Left ventricle myocardium inferior (tissue), 1 donor: ENCODE measurements around the gene TAC4. TPM values are rescaled to one million over a fixed set of nuclear protein-coding genes. Genes with fewer than 3 reads are reported as not detected.

Experiments used
- DNase-seq: peaks from one replicate; pipeline ENCODE4 v3.0.0-alpha.2; 2020
- H3K27ac ChIP-seq: fragments of 200-600 bp; replicated peaks from 2 replicates; pipeline ENCODE4 v1.8.0; 2021
- H3K27me3 ChIP-seq: fragments of 200-600 bp; 2 replicates; pipeline ENCODE4 v1.8.0; 2021; ENCODE audit warnings: low read depth
- H3K36me3 ChIP-seq: fragments of 200-600 bp; 2 replicates; pipeline ENCODE4 v1.8.0; 2021
- H3K4me1 ChIP-seq: fragments of 200-600 bp; 2 replicates; pipeline ENCODE4 v1.8.0; 2021
- H3K4me3 ChIP-seq: fragments of 200-600 bp; 2 replicates; pipeline ENCODE4 v1.8.0; 2021; ENCODE audit warnings: mild to moderate bottlenecking, moderate library complexity
- H3K9me3 ChIP-seq: fragments of 200-600 bp; replicated peaks from 2 replicates; pipeline ENCODE4 v1.8.0; 2021
- intact Hi-C: fragments of 100-400 bp; cut with micrococcal nuclease; formaldehyde crosslinking; loops from one replicate; pipeline ENCODE4 v1.11.0; 2022
- total RNA-seq: library from RNA; stranded (reverse); fragmentation: NEBNext Ultra II Directional; extraction: Animal tissue kit (Norgen Biotek cat#: 25700); gene quantifications from one replicate; pipeline ENCODE4 v1.2.1, GENCODE V29; 2021
- TF ChIP-seq, protein P1 (sequence below): fragments of 200-600 bp; IDR thresholded peaks from 2 replicates; pipeline ENCODE4 v1.8.0; 2021; ENCODE audit warnings: antibody characterized with exemption, mild to moderate bottlenecking, borderline replicate concordance
- donor health status: DM: no; HTN: yes; CAD: no; lungs with severe emphysema.

TAC4 gene
- total RNA-seq, 1 donor from 2014 or later, result 0.44 TPM

DNA sequence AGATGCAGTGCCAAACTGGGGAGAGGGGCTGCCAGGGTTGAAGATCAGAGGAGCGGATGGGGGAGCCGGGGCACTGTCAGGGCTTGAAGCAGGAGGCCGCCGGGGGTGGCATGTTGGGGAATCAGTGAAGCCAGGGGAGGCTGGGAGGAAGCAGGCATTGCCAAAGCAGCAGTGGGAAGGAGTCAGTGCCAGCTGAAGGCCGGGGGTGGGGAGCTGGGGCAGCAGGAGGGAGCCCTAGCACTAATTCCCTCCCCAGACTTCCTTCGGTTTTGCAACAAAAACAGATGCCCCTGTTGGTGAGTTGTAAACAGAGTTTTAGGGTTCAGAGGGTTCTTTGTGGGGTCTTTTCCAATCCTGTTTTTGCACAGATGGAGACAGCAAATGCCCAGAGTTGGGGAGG lies 10.9 kb upstream of the TAC4 start:
- H3K9me3 ChIP-seq, result no peaks in the 10 kb centered on the region
- DNase-seq, result no peak
- H3K4me3 ChIP-seq, result no peak overlapping the region
- TF ChIP-seq, protein P1, sequence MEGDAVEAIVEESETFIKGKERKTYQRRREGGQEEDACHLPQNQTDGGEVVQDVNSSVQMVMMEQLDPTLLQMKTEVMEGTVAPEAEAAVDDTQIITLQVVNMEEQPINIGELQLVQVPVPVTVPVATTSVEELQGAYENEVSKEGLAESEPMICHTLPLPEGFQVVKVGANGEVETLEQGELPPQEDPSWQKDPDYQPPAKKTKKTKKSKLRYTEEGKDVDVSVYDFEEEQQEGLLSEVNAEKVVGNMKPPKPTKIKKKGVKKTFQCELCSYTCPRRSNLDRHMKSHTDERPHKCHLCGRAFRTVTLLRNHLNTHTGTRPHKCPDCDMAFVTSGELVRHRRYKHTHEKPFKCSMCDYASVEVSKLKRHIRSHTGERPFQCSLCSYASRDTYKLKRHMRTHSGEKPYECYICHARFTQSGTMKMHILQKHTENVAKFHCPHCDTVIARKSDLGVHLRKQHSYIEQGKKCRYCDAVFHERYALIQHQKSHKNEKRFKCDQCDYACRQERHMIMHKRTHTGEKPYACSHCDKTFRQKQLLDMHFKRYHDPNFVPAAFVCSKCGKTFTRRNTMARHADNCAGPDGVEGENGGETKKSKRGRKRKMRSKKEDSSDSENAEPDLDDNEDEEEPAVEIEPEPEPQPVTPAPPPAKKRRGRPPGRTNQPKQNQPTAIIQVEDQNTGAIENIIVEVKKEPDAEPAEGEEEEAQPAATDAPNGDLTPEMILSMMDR, result no peak
- intact Hi-C loops, result loop anchor here (10.0 kb wide), 1 partner anchor 154 kb away; the partner anchor contains the start of gene SLC35B1
- no peaks in the 10 kb centered on the region for H3K36me3 ChIP-seq
- H3K4me1 ChIP-seq, result peaks cover 7% of the 10 kb centered on the region
- H3K27ac ChIP-seq, result no peak overlapping the region
- peaks cover 18% of the 10 kb centered on the region for H3K27me3 ChIP-seq

GRCh38 chr17:49854126-49854525 lies 6.3 kb upstream of the TAC4 start:
- TF ChIP-seq, protein P1, result no peak
- intact Hi-C loops, result loop anchor here (10.0 kb wide), 1 partner anchor 149 kb away; the partner anchor contains the start of gene SLC35B1
- DNase-seq, result no peak
- Histone ChIP-seq H3K9me3 (no peaks in the 10 kb centered on the region), H3K4me3 (no peak overlapping the region), H3K27me3 (peaks cover 3% of the 10 kb centered on the region), H3K36me3 (no peaks in the 10 kb centered on the region), H3K27ac (no peak overlapping the region), H3K4me1 (peaks cover 22% of the 10 kb centered on the region)

- Histone ChIP-seq H3K9me3 (no peaks in the 10 kb centered on the region), H3K27ac (no peak overlapping the region), H3K27me3 (peaks cover 3% of the 10 kb centered on the region), H3K36me3 (no peaks in the 10 kb centered on the region), H3K4me1 (peaks cover 22% of the 10 kb centered on the region), H3K4me3 (no peak overlapping the region)
- TF ChIP-seq, protein P1, result no peak
- intact Hi-C loops, result loop anchor here (10.0 kb wide), 1 partner anchor 149 kb away; the partner anchor contains the start of gene SLC35B1
- DNase-seq, result no peak
These were observed 5.7 kb upstream of the TAC4 start for GRCh38 chr17:49853470-49854015.

DNA sequence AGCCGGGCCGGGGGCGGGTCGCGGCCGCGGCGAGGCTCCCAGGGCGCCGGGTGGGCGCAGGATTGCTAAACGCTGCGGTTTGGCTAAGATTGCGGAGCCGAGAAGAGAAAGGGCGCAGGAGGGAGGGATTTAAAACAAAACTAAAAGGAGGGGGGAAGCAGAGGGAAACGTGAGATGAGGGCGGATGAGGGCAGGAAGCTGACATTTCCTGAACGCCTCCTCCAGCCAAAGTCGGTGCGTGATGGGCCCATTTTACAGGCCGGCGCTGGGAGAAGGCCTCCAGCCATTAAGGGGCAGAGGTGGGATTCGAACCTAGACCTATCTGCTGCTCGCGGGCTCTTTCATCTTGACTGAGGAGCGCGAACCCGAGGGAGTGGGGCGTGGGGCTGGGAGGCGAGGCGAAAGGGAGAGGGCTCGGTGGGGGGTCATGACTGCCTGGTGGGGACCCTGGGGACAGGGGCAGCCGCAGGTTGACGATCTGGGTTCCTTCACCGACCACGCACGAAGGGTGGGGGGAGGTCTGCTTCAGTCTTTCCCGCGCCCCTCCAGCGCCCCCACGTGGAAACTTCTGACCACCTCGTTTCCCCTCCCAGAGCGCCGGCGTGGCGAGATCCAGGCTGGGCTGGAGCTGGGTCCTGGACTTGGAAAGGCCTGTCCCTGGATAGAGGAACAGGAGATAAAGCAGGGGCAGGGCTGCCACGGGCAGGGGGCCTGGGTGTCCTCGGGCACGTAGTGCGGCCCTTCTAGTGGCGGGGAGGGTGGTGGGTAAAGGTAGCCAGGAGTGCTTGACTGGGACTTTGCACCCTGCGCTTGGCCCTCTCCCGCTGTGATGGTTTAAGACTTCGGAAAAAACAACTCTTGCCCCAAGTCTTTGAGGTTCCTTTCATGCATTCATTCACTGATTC lies 3.8 kb upstream of the TAC4 start:
- Histone ChIP-seq H3K9me3 (no peaks in the 10 kb centered on the region), H3K27me3 (peaks cover 3% of the 10 kb centered on the region), H3K27ac (peak overlapping the region; percentile 57), H3K4me1 (peaks cover 29% of the 10 kb centered on the region), H3K4me3 (peak overlapping the region; percentile 71), H3K36me3 (no peaks in the 10 kb centered on the region)
- TF ChIP-seq, protein P1, result peak; percentile 85
- DNase-seq, result peak; percentile 81
- intact Hi-C loops, result loop anchor here (10.0 kb wide), 1 partner anchor 147 kb away; the partner anchor contains the start of gene SLC35B1

DNA sequence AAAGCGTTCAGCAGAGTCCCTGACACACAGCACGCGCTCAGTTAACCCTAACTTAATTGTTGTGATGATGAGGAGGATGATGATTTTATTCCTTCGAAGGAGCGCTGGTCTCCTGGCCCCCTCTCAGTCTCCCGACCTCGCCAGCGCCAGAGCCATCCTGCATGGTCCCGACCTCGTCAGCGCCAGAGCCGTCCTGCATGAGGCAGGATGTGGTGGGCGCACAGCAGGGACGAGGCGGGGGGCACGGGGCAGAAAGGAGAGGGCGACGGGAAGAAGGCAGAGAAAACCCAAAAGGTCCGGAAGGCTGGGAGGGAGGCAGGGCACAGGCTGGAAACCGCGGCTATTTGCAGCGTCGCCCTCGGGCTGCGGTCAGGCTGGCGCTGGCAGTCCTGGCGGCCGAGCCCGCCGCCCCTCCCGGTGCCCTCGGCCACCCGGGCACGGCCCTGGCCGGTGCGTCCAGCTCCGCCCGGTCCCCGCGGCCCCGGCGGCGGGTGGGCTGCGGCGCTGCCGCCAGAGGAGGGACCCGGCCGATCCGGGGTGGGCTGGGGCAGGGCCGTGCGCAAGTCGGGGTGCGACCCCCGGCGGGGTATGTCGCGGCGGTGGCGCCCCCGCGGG lies 3.0 kb upstream of the TAC4 start:
- H3K27ac ChIP-seq, result peak overlapping the region; percentile 57
- H3K36me3 ChIP-seq, result no peaks in the 10 kb centered on the region
- H3K27me3 ChIP-seq, result no peaks in the 10 kb centered on the region
- no peak for DNase-seq
- intact Hi-C loops, result loop anchor here (10.0 kb wide), 1 partner anchor 146 kb away; the partner anchor contains the start of gene SLC35B1
- H3K4me3 ChIP-seq, result peak overlapping the region; percentile 71
- peaks cover 36% of the 10 kb centered on the region for H3K4me1 ChIP-seq
- TF ChIP-seq, protein P1, result no peak
- H3K9me3 ChIP-seq, result no peaks in the 10 kb centered on the region
